HG03060 (cell line): ENCODE measurements around the gene PPIP5K1.
"Not testable (repeated sequence)": the region's sequence is repeated elsewhere in the genome, so short reads cannot be mapped to it uniquely, and the experiment has no call there.

Experiments used
- ATAC-seq: cut with Tn5 transposase; IDR thresholded peaks from one replicate; pipeline ENCODE4 v1.9.1; 2021; ENCODE audit warnings: low read depth, moderate number of reproducible peaks; ENCODE audit not compliant: unreplicated experiment

Gene PPIP5K1

DNA sequence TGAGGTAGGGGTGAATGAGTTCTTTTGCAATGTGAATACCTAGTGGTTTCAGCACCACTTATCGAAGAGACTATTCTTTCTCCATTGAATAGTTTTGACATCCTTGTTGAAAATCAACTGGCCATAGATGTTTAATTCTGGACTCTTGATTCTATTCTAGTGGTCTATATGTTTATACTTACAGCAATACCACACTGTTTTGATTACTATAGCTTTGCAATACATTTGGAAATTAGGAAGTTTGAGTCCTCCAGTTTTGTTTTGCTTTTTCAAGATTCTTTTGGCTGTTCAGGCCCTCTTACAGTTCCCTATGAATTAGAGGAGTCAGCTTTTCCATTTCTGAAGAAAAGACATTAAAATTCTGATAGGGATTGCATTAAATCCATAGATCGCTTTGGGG, 42.5 kb downstream of the PPIP5K1 start:
- no peak for ATAC-seq

DNA sequence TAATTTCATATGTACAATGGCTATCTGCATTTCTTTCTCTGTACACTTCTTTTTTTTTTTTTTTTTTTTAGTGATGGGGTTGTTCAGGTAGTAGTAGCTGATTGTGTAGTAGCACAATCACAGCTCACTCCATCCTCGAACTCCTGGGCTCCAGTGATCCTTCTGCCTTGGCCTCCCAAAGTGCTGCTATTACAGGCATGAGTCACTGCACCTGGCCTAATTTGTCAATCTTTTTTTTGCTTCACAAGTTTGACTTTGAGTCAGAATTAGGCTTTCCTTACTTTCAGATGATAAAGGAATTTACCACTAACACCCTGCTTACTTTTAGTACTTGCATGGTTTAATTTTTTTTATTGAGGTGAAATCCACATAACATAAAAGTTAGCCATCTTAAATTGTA, 44.6 kb downstream of the PPIP5K1 start:
- ATAC-seq: no peak

DNA sequence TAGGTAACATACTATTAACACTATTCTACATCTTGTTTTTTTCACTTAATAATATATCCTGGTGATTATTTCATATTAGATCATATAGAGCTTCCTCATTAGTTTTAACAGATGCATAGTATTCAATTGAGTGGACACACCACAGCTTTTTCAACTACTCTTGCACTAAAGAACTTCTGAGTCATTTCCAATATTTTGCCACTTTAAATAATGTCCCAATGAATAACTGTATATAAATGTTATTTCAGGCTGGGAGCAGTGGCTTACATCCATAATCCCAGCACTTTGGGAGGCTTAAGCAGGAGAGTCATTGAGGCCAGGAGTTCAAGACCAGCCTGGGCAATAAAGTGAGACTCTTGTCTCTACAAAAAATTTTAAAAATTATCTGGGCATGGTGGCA, 45.7 kb downstream of the PPIP5K1 start:
- ATAC-seq: no peak

DNA sequence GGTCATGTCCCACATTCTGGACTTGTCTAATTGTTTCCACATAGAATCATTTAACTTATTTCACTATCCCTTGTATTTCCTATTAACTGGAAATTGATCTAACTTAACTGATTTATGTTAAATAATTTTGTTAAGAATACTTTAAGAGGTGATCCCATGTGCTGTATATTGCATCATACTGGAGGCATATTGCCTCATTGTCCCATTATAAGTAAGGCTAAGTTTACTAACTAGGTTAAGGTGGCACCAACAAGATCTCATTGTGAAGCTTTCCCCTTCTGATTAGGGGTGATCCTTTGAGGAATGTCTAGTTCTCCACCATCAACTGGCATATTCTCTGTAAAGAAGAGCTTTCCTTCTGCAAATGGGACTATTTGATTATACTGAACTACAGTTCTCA, 48.2 kb downstream of the PPIP5K1 start:
- no peak for ATAC-seq

DNA sequence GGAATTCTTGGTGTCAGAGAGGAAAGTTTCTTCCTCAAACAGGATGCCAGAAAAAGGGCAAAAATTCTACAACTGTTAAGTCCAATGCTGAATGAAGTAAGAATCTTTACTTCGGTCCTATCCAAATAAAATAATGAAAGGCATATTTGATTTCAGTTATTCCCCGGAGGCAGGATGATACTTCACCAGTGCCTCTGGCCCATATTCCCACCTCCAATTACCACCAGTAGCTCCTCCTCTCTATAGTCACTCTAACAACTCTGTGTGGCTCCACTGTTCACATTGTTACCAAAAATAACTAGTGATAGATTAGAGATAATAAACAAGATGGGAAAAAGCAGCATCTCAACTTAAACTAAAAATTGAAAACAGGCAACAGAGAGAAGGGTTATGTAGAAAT, 51.9 kb downstream of the PPIP5K1 start:
- no peak for ATAC-seq

DNA sequence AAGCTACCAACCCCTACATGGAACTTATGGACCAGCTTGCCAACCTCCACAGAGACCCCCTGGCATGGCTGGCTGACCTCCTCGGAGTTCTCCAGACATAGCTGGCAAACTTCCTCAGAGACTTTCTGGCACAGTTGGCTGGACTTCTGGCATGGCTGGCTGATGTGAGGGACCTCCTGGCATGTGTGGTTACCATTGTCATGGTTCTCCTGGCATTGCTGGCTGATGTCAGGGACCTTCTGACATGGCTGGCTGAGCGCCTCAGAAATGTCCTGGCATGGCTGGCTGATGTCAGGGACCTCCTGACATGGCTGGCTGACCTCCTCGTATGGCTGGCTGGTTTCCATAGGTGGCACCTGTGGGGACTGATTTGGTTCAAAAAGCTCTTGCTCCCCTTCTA, 55.1 kb downstream of the PPIP5K1 start:
- no peak for ATAC-seq

DNA sequence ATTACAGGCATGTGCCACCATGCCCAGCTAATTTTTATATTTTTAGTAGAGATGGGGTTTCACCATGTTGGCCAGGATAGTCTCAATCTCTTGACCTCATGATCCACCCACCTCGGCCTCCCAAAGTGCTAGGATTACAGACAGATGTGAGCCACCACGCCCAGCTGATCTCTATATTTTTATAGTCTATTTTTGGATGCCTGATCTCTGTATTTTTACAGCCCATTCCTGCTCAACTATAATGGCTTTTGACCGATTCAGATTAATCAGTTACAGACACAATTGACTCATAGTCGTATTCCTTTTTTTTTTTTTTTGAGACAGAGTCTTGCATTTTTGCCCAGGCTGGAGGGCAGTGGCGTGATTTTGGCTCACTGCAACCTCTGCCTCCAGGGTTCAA, 57.2 kb downstream of the PPIP5K1 start:
- ATAC-seq: not testable (repeated sequence)

DNA sequence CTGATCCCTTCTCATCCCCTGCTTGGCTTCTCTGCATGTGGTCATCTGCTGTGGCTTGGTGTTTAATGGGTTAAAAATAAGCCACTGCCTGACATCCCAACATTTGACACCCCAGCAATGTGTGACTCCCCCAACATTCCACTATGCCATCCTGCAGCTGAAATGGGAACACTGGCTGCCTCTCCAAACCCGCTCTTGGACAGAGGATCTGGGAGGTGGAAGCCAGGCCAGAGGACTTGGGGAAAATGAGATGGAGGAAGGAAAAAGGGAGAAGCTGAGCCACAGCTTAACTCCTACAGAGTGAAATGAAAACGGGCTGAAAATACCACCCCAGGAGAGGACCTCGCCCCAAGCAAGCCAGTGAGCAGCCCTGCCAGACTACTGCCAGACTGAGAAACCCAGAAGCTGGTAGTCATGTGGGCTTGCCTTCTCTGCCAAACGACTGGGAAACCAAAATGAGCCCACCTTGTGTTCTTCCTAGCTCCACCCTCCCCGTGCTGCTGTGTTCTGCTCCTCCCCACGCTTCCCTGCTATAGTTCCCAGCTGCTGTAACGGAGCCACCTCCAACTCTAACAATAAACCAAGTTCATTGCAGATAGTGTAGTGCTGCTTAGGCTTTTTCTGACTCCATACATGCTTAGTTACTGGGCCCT, 58.9 kb downstream of the PPIP5K1 start:
- ATAC-seq: no peak

DNA sequence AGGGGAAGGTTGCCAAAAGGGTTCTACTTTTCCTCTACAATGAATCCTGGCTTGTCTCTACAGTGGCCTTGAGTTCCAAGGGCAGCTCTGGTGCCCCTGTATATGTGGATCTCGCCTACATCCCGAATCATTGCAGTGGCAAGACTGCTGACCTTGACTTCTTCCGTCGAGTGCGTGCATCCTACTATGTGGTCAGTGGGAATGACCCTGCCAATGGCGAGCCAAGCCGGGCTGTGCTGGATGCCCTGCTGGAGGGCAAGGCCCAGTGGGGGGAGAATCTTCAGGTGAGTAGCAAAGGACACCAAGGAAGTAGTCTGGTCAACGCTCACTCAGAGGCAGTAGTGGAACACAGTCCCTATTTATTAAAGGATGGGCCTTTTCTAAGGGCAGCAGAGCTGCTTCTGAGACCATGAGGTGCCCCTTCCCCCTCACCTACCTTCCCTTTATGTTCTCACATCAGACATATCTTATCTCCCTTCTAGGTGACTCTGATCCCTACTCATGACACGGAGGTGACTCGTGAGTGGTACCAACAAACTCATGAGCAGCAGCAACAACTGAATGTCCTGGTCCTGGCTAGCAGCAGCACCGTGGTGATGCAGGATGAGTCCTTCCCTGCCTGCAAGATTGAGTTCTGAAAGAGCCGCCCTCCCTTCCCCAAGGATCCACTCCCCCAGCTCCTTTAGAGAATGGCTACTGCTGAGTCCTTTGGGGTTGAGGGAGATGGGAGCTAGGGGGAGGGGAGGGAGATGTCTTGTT, 60.2 kb downstream of the PPIP5K1 start:
- ATAC-seq: no peak

DNA sequence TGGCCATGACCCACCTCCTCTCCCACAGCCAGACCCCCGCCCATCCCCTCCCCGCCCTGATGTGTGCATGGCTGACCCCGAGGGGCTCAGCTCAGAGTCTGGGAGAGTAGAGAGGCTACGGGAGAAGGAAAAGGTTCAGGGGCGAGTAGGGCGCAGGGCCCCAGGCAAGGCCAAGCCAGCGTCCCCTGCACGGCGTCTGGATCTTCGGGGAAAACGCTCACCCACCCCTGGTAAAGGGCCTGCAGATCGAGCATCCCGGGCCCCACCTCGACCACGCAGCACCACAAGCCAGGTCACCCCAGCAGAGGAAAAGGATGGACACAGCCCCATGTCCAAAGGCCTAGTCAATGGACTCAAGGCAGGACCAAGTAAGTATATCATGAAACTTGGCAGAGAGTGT, 60.9 kb downstream of the PPIP5K1 start:
- no peak for ATAC-seq

DNA sequence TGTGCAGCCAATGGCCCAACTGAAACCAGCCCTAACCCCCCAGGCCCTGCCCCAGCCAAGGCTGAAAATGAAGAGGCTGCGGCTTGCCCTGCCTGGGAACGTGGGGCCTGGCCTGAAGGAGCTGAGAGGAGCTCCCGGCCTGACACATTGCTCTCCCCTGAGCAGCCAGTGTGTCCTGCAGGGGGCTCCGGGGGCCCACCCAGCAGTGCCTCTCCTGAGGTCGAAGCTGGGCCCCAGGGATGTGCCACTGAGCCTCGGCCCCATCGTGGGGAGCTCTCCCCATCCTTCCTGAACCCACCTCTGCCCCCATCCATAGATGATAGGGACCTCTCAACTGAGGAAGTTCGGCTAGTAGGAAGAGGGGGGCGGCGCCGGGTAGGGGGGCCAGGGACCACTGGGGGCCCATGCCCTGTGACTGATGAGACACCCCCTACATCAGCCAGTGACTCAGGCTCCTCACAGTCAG, 61.4 kb downstream of the PPIP5K1 start:
- ATAC-seq: no peak

DNA sequence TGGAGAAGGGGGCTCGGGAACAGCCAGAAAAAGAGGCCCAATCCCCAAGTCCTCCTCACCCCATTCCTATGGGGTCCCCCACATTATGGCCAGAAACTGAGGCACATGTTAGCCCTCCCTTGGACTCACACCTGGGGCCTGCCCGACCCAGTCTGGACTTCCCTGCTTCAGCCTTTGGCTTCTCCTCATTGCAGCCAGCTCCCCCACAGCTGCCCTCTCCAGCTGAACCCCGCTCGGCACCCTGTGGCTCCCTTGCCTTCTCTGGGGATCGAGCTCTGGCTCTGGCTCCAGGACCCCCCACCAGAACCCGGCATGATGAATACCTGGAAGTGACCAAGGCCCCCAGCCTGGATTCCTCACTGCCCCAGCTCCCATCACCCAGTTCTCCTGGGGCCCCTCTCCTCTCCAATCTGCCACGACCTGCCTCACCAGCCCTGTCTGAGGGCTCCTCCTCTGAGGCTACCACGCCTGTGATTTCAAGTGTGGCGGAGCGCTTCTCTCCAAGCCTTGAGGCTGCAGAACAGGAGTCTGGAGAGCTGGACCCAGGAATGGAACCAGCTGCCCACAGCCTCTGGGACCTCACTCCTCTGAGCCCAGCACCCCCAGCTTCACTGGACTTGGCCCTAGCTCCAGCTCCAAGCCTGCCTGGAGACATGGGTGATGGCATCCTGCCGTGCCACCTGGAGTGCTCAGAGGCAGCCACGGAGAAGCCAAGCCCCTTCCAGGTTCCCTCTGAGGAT, 62.0 kb downstream of the PPIP5K1 start:
- no peak for ATAC-seq

DNA sequence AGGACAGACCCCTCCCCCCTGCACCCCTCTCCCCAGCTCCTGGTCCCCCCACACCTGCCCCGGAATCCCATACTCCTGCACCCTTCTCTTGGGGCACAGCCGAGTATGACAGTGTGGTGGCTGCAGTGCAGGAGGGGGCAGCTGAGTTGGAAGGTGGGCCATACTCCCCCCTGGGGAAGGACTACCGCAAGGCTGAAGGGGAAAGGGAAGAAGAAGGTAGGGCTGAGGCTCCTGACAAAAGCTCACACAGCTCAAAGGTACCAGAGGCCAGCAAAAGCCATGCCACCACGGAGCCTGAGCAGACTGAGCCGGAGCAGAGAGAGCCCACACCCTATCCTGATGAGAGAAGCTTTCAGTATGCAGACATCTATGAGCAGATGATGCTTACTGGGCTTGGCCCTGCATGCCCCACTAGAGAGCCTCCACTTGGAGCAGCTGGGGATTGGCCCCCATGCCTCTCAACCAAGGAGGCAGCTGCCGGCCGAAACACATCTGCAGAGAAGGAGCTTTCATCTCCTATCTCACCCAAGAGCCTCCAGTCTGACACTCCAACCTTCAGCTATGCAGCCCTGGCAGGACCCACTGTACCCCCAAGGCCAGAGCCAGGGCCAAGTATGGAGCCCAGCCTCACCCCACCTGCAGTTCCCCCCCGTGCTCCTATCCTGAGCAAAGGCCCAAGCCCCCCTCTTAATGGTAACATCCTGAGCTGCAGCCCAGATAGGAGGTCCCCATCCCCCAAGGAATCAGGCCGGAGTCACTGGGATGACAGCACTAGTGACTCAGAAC, 62.8 kb downstream of the PPIP5K1 start:
- ATAC-seq: no peak

DNA sequence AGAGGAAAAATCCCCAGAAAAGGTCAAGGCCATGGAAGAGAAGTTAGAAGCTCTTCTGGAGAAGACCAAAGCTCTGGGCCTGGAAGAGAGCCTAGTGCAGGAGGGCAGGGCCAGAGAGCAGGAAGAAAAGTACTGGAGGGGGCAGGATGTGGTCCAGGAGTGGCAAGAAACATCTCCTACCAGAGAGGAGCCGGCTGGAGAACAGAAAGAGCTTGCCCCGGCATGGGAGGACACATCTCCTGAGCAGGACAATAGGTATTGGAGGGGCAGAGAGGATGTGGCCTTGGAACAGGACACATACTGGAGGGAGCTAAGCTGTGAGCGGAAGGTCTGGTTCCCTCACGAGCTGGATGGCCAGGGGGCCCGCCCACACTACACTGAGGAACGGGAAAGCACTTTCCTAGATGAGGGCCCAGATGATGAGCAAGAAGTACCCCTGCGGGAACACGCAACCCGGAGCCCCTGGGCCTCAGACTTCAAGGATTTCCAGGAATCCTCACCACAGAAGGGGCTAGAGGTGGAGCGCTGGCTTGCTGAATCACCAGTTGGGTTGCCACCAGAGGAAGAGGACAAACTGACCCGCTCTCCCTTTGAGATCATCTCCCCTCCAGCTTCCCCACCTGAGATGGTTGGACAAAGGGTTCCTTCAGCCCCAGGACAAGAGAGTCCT, 63.6 kb downstream of the PPIP5K1 start:
- no peak for ATAC-seq

DNA sequence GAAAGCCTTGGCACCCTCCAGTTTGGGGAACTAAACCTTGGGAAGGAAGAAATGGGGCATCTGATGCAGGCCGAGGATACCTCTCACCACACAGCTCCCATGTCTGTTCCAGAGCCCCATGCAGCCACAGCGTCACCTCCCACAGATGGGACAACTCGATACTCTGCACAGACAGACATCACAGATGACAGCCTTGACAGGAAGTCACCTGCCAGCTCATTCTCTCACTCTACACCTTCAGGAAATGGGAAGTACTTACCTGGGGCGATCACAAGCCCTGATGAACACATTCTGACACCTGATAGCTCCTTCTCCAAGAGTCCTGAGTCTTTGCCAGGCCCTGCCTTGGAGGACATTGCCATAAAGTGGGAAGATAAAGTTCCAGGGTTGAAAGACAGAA, 64.9 kb downstream of the PPIP5K1 start:
- no peak for ATAC-seq

DNA sequence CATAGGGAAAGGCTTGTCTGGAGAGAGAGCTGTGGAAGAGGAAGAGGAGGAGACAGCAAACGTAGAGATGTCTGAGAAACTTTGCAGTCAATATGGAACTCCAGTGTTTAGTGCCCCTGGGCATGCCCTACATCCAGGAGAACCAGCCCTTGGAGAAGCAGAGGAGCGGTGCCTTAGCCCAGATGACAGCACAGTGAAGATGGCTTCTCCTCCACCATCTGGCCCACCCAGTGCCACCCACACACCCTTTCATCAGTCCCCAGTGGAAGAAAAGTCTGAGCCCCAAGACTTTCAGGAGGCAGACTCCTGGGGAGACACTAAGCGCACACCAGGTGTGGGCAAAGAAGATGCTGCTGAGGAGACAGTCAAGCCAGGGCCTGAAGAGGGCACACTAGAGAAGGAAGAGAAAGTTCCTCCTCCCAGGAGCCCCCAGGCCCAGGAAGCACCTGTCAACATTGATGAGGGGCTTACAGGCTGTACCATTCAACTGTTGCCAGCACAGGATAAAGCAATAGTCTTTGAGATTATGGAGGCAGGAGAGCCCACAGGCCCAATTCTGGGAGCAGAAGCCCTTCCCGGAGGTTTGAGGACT, 65.7 kb downstream of the PPIP5K1 start:
- ATAC-seq: no peak

DNA sequence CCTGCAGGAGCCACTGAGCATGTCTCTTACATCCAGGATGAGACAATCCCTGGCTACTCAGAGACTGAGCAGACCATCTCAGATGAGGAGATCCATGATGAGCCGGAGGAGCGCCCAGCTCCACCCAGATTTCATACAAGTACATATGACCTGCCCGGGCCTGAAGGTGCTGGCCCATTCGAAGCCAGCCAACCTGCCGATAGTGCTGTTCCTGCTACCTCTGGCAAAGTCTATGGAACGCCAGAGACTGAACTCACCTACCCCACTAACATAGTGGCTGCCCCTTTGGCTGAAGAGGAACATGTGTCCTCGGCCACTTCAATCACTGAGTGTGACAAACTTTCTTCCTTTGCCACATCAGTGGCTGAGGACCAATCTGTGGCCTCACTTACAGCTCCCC, 66.4 kb downstream of the PPIP5K1 start:
- ATAC-seq: no peak

DNA sequence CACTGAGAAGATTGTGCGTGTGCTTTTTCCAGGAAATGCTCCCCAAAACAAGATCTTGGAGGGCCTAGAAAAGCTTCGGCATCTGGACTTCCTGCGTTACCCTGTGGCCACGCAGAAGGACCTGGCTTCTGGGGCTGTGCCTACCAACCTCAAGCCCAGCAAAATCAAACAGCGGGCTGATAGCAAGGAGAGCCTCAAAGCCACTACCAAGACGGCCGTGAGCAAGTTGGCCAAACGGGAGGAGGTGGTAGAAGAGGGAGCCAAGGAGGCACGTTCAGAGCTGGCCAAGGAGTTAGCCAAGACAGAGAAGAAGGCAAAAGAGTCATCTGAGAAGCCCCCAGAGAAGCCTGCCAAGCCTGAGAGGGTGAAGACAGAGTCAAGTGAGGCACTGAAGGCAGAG, 67.8 kb downstream of the PPIP5K1 start:
- ATAC-seq: no peak

DNA sequence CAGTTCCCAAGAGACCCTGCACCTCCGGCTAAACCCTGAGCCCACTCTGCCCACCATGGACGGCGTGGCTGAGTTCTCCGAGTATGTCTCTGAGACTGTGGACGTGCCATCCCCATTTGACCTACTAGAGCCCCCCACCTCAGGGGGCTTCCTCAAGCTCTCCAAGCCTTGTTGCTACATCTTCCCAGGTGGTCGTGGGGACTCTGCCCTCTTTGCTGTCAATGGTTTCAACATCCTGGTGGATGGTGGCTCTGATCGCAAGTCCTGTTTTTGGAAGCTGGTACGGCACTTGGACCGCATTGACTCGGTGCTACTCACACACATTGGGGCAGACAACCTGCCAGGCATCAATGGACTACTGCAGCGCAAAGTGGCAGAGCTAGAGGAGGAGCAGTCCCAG, 68.6 kb downstream of the PPIP5K1 start:
- no peak for ATAC-seq

DNA sequence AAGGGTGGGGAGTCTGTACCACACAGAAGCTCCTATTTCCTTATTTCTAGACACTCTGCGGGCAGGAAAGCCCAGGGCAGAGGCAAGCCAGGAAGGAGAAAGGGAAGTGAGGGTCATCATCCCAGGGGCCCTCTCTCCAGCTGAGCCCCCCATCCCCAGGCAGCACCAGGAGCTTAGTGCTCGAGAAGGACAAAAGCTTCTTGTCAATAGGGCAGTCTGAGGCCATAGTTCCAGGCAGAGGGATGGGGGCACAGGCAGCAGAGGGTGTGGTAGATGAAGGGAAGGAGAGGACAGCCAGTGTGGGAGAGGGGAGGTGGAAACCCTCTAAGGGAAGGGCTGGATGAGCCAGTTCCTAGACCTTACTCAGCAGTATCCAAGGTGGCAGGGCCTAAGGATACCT, 69.9 kb downstream of the PPIP5K1 start:
- no peak for ATAC-seq
